HFF-Myc (cell line): ENCODE data around the gene DNLZ.
A peak's percentile ranks its signal among the peaks of the same experiment; 100 is the strongest.

Experiments used
- DNase-seq: peaks from one replicate; pipeline ENCODE4 v3.0.0-alpha.2; 2011; ENCODE audit warnings: low read depth; ENCODE audit errors: extremely low read depth
- H3K4me3 ChIP-seq: replicated peaks from 2 replicates; pipeline ENCODE4 v1.5.1; 2011; ENCODE audit warnings: low read depth, mild to moderate bottlenecking, control low read depth, low read length
- TF ChIP-seq, protein P1 (sequence below): IDR thresholded peaks from 2 replicates; pipeline ENCODE4 v1.5.1; 2012; ENCODE audit warnings: mild to moderate bottlenecking, low read depth, low read length, control low read depth; ENCODE audit errors: missing control alignments

DNLZ gene

DNA sequence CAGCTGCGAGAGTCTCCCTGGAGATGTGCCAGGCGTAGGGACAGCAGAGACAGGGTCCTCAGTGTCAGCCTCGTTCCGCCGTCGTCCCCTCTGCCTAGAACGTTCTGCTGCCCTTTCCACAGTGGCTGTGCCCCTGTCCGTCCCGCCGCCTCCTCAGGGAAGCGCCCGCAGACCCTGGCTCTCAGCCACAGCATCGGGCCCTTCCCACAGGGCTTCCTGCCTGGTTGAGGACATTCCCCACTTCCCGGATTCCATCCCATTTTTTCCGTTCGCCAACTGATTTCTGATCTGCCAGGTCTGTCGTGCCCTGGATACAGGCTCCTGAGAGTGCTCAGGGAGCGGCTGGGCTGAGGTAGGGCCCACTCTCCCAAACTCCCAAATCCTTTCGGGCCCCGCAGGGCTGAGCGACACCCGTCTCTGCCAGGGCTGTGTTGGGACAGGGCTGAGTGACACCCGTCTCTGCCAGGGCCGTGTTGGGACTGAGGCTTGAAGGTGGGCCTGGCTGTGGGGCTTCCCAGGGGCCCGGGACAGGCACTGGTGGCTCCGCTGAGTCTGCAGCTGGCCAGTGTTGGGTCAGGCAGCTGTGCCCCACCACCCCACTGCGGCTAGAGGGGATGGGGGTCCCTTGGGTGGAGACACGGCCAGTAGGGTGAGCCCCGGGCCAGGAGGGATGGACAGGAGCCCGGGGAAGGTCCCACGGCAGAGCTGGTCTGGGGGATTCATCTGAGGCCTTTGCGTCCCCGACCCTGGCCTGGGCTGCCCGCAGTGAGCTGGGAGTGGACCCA, 15.9 kb downstream of the DNLZ start:
- no peak overlapping the region for H3K4me3 ChIP-seq
- no peak for DNase-seq
- TF ChIP-seq, protein P1, sequence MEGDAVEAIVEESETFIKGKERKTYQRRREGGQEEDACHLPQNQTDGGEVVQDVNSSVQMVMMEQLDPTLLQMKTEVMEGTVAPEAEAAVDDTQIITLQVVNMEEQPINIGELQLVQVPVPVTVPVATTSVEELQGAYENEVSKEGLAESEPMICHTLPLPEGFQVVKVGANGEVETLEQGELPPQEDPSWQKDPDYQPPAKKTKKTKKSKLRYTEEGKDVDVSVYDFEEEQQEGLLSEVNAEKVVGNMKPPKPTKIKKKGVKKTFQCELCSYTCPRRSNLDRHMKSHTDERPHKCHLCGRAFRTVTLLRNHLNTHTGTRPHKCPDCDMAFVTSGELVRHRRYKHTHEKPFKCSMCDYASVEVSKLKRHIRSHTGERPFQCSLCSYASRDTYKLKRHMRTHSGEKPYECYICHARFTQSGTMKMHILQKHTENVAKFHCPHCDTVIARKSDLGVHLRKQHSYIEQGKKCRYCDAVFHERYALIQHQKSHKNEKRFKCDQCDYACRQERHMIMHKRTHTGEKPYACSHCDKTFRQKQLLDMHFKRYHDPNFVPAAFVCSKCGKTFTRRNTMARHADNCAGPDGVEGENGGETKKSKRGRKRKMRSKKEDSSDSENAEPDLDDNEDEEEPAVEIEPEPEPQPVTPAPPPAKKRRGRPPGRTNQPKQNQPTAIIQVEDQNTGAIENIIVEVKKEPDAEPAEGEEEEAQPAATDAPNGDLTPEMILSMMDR: no peak

DNA sequence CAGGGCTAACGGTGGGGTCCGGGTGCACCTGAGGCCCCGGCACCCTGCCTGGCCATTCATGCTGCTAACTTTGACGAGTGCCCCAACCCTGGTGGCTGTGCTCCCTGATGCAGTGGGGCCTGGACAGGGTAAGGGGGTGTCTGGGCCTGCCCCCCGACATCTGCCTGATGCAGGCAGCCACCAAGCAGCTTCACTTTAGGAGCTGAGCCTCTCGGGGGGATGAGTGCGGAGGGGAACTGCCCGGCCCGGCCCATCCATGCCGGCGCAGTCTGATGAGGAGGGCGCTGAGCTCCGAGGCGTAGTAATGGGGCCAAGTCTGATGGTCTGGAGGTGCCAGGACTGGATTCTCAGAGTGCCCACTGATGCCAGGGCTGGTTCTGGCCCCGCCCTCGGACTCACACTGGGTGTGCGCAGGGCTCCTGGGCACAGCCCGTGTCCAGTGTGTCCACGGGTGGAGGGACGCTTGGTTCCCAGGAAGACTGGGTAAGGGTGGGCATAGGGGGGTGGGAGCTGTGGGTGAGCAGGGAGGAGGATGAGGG, 16.5 kb downstream of the DNLZ start:
- TF ChIP-seq, protein P1: no peak
- no peak for DNase-seq
- no peak overlapping the region for H3K4me3 ChIP-seq

DNA sequence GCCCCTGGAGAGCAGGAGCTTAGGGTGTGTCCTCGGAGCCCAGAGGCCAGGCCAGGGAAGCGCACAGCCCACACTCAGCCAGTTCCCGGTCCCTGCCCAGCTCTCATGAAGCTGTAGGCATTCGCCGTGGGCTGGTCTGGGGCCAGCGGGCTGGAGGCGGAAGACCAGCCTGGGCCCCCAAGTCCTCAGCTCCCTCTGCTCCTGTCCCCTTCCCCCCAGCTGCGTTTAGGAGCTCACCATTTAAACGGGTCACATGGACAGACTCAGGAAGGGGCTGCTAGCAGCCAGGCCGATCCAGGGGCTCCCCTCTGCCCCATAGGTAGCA, 17.4 kb downstream of the DNLZ start:
- DNase-seq: no peak
- H3K4me3 ChIP-seq: no peak overlapping the region
- TF ChIP-seq, protein P1: no peak

DNA sequence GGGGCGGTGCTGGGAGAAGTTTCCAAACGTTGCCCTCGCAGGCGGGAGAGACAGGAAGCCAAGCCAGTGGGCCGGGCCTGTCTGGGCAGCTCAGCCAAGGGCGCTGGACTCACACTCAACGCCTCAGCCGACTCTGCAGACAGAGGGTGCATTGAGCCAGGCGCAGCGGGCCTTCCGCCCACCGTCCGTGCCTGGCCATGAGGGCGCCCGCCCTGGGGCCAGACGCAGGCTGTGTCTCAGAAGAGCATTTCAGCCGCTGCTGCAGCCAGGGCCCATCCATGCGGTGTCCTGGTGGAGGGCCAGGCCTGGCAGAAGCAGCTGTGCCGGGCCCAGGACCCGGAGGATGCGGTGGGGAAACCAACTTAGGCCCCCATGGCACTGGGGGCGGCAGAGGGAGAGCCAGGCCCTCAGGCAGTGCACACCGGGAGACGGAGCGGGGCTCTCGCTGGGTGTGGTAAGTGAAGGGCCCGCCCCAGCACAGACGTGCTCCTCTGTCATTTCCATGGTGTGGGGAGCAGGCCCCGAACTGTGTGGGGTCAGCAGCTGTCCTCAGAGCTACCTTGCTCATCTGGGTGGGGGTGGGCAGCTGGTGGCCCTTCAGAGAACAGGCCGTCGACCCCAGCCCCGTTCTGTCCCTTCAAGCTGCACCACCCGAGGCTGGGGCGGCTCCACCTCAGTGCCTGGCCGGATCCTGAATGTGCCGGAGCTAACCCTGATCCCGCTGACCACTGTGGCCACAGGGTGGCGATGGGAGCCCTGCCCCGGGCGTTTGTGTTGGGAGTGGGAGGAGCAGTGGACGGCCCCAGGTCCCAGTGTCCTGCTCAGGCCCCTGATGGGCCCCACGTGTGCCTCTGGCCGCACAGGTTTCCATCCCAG, 18.0 kb downstream of the DNLZ start:
- TF ChIP-seq, protein P1: peak; percentile 26
- H3K4me3 ChIP-seq: no peak overlapping the region
- no peak for DNase-seq

DNA sequence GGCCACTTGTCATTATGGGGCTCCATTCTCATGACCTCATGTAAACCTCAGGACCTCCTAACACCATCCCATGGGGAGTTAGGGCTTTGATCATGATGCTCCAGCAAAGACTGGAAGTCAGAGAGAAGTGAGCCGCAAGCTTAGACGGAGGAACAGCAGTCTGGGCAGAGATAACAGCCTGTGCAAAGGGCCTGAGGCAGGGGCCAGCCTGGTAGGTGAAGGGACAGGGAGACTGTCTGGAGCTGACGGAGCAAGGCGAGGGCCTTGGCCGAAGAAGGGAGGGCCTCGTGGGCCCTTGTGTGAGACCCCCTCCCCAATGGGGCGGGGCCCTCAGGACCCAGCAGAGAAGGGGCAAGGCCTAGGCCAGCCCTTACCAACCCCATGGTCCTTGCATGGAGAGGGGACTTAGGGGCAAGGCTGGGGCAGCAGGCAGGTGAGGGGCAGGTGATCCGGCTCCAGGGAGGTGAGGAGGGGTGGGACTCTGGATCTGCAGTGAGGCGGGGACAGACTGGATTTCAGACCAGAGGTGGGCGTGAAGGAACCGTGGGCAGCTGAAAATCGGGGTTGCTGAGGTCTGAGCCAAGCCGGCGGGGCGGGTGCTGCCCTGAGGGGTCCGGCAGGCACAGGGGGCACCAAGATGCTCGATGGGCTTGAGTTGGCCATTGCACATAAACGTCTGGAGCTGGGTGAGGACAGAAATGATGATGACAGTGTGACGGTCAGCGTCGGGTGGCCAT, 18.8 kb downstream of the DNLZ start:
- TF ChIP-seq, protein P1: no peak
- H3K4me3 ChIP-seq: no peak overlapping the region
- no peak for DNase-seq

DNA sequence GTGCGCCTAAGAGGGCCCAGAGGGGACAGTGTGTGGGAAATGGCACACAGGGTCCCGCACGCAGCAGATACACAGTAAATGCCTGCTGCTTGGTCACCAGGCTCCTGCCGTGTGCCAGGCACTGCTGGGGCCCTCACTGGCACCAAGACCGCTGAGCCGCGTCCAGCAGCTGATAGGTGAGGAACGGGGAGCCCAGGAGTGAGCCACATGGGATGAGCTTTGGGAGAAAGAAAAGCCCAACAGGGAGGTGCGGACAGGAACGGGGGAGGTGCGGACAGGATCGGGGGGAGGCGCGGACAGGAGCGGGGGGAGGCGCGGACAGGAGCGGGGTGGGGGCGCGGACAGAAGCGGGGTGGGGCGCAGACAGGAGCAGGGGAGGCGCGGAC, 19.7 kb downstream of the DNLZ start:
- H3K4me3 ChIP-seq: no peak overlapping the region
- TF ChIP-seq, protein P1: no peak
- DNase-seq: no peak
